Neural progenitor cell (in vitro differentiated cells): ENCODE measurements around the gene CYP4V2. TPM values are rescaled to one million over a fixed set of nuclear protein-coding genes. Genes with fewer than 3 reads are reported as not detected.

ENCODE experiments used
- DNase-seq: peaks from one replicate; pipeline ENCODE4 v3.0.0-alpha.2; 2016; ENCODE audit warnings: low spot score
- H2AFZ ChIP-seq: fragments of 200-600 bp; sonication (generic); replicated peaks from 2 replicates; pipeline ENCODE4 v1.6.1; 2016; ENCODE audit warnings: antibody characterized with exemption
- H3F3A ChIP-seq: fragments of 200-600 bp; sonication (generic); 2 replicates; pipeline ENCODE4 v1.6.1; 2016; ENCODE audit warnings: antibody characterized with exemption, low read depth
- H3K27ac ChIP-seq: fragments of 200-600 bp; sonication (generic); 2 replicates; pipeline ENCODE4 v1.5.1; 2016; ENCODE audit warnings: mild to moderate bottlenecking
- H3K27me3 ChIP-seq: fragments of 200-600 bp; sonication (generic); 2 replicates; pipeline ENCODE4 v1.6.1; 2016; ENCODE audit warnings: mild to moderate bottlenecking, moderate library complexity
- H3K36me3 ChIP-seq: fragments of 200-600 bp; sonication (generic); 2 replicates; pipeline ENCODE4 v1.5.1; 2016
- H3K4me1 ChIP-seq: fragments of 200-600 bp; sonication (generic); 2 replicates; pipeline ENCODE4 v1.6.1; 2016; ENCODE audit warnings: mixed run types
- H3K4me2 ChIP-seq: fragments of 200-600 bp; sonication (generic); 2 replicates; pipeline ENCODE4 v1.6.1; 2016
- H3K4me3 ChIP-seq: fragments of 200-600 bp; sonication (generic); 2 replicates; pipeline ENCODE4 v1.5.1; 2016
- H3K79me2 ChIP-seq: fragments of 200-600 bp; sonication (generic); 2 replicates; pipeline ENCODE4 v1.6.1; 2016; ENCODE audit warnings: low read depth
- H3K9ac ChIP-seq: fragments of 200-600 bp; sonication (generic); 2 replicates; pipeline ENCODE4 v1.6.1; 2016
- H3K9me3 ChIP-seq: fragments of 200-600 bp; sonication (generic); 2 replicates; pipeline ENCODE4 v1.5.1; 2016; ENCODE audit warnings: low read depth
- H4K20me1 ChIP-seq: fragments of 200-600 bp; sonication (generic); 2 replicates; pipeline ENCODE4 v1.6.1; 2016; ENCODE audit warnings: low read depth
- H3K27ac Mint-ChIP-seq: 3 replicates; pipeline ENCODE4 v1.8.0; 2021; ENCODE audit warnings: mixed read lengths
- H3K27me3 Mint-ChIP-seq: 2 replicates; pipeline ENCODE4 v1.8.0; 2022; ENCODE audit warnings: low read depth, mild to moderate bottlenecking, inconsistent platforms, moderate library complexity, mixed read lengths; ENCODE audit not compliant: insufficient read depth
- H3K36me3 Mint-ChIP-seq: 3 replicates; pipeline ENCODE4 v1.8.0; 2021; ENCODE audit warnings: mixed read lengths
- H3K4me1 Mint-ChIP-seq: 3 replicates; pipeline ENCODE4 v1.8.0; 2021; ENCODE audit warnings: mixed read lengths
- H3K4me3 Mint-ChIP-seq: 3 replicates; pipeline ENCODE4 v1.8.0; 2021; ENCODE audit warnings: mild to moderate bottlenecking, moderate library complexity, mixed read lengths
- H3K9me3 Mint-ChIP-seq: 3 replicates; pipeline ENCODE4 v1.8.0; 2020; ENCODE audit warnings: mixed read lengths
- EZH2 ChIP-seq: fragments of 200-600 bp; sonication (generic); IDR thresholded peaks from 2 replicates; pipeline ENCODE4 v1.6.1; 2017; ENCODE audit warnings: antibody characterized with exemption, mild to moderate bottlenecking, moderate library complexity
- EZH2phosphoT487 ChIP-seq: fragments of 200-600 bp; sonication (generic); IDR thresholded peaks from 2 replicates; pipeline ENCODE4 v1.6.1; 2017; ENCODE audit warnings: antibody characterized with exemption
- total RNA-seq: library from RNA; depleted of rRNA; stranded (reverse); fragments of >200 nt; gene quantifications from 2 replicates; pipeline ENCODE4 v1.2.3, GENCODE V29; 2015; ENCODE audit warnings: low replicate concordance
- TF ChIP-seq, protein P1 (sequence below): fragments of 200-600 bp; sonication (generic); IDR thresholded peaks from 2 replicates; pipeline ENCODE4 v1.5.1; 2017; ENCODE audit warnings: antibody characterized with exemption, mild to moderate bottlenecking

The CYP4V2 gene
- total RNA-seq, 1 donor from 2014 or later, result 0.37 TPM

GRCh38 chr4:186196063-186196462 is 4.7 kb downstream of the CYP4V2 start:
- Histone ChIP-seq H3K4me2 (no peak overlapping the region), H3K27me3 (no peaks in the 10 kb centered on the region), H3K79me2 (no peaks in the 10 kb centered on the region), H3K4me3 (no peak overlapping the region), H3F3A (peaks cover 20% of the 10 kb centered on the region), H3K4me1 (peaks cover 9% of the 10 kb centered on the region), H3K36me3 (no peaks in the 10 kb centered on the region), H3K9ac (no peak overlapping the region), H3K9me3 (no peaks in the 10 kb centered on the region), H2AFZ (no peak overlapping the region), H3K27ac (no peak overlapping the region), H4K20me1 (no peaks in the 10 kb centered on the region)
- no peak for TF ChIP-seq EZH2
- TF ChIP-seq, protein P1, sequence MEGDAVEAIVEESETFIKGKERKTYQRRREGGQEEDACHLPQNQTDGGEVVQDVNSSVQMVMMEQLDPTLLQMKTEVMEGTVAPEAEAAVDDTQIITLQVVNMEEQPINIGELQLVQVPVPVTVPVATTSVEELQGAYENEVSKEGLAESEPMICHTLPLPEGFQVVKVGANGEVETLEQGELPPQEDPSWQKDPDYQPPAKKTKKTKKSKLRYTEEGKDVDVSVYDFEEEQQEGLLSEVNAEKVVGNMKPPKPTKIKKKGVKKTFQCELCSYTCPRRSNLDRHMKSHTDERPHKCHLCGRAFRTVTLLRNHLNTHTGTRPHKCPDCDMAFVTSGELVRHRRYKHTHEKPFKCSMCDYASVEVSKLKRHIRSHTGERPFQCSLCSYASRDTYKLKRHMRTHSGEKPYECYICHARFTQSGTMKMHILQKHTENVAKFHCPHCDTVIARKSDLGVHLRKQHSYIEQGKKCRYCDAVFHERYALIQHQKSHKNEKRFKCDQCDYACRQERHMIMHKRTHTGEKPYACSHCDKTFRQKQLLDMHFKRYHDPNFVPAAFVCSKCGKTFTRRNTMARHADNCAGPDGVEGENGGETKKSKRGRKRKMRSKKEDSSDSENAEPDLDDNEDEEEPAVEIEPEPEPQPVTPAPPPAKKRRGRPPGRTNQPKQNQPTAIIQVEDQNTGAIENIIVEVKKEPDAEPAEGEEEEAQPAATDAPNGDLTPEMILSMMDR, result no peak
- TF ChIP-seq EZH2phosphoT487, result no peak
- H3K27me3 Mint-ChIP-seq, result peaks cover 9% of the 10 kb centered on the region
- no peak overlapping the region for H3K27ac Mint-ChIP-seq
- DNase-seq, result no peak
- no peak overlapping the region for H3K4me3 Mint-ChIP-seq
- no peaks in the 10 kb centered on the region for H3K9me3 Mint-ChIP-seq
- peaks cover 13% of the 10 kb centered on the region for H3K4me1 Mint-ChIP-seq
- H3K36me3 Mint-ChIP-seq, result peaks cover 16% of the 10 kb centered on the region

DNA sequence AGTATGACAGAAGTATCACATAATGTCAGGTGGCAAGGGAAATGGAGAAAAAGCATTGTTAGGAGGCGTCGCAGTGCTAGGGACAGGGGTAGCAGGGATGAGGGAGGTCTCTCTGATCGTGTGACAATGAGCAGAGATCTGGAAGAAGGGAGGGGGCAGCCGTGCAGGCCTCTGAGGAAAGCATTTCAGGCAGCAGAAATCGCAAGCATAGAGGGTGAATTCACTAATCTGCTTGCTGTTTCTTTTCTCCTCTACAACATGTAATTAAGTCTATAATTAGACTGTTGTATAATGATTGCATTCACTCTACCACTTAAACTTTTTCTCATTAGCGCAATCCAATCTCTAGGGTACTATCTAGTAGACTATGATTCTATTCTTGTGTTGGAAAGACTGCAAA is 9.1 kb downstream of the CYP4V2 start:
- H3K36me3 ChIP-seq, result no peaks in the 10 kb centered on the region
- Mint-ChIP-seq H3K9me3 (no peaks in the 10 kb centered on the region), H3K27ac (no peak overlapping the region), H3K4me3 (no peak overlapping the region), H3K4me1 (peaks cover 5% of the 10 kb centered on the region), H3K27me3 (no peaks in the 10 kb centered on the region), H3K36me3 (peaks cover 14% of the 10 kb centered on the region)
- H4K20me1 ChIP-seq, result no peaks in the 10 kb centered on the region
- H3K9ac ChIP-seq, result no peak overlapping the region
- no peak overlapping the region for H2AFZ ChIP-seq
- no peaks in the 10 kb centered on the region for H3K9me3 ChIP-seq
- H3K4me2 ChIP-seq, result no peak overlapping the region
- peak; percentile 39 for DNase-seq
- no peak overlapping the region for H3K4me3 ChIP-seq
- no peaks in the 10 kb centered on the region for H3K79me2 ChIP-seq
- H3K27ac ChIP-seq, result no peak overlapping the region
- H3K27me3 ChIP-seq, result no peaks in the 10 kb centered on the region
- peaks cover 12% of the 10 kb centered on the region for H3F3A ChIP-seq
- H3K4me1 ChIP-seq, result no peaks in the 10 kb centered on the region
- TF ChIP-seq, protein P1, result no peak
- no peak for TF ChIP-seq EZH2
- no peak for TF ChIP-seq EZH2phosphoT487

- no peak for TF ChIP-seq EZH2phosphoT487
- TF ChIP-seq EZH2, result no peak
- TF ChIP-seq, protein P1, result no peak
- Histone ChIP-seq H3F3A (peaks cover 12% of the 10 kb centered on the region), H3K36me3 (no peaks in the 10 kb centered on the region), H4K20me1 (no peaks in the 10 kb centered on the region), H3K9ac (no peak overlapping the region), H3K4me3 (no peak overlapping the region), H2AFZ (no peak overlapping the region), H3K79me2 (no peaks in the 10 kb centered on the region), H3K4me1 (no peaks in the 10 kb centered on the region), H3K4me2 (no peak overlapping the region), H3K27me3 (no peaks in the 10 kb centered on the region), H3K27ac (no peak overlapping the region), H3K9me3 (no peaks in the 10 kb centered on the region)
- Mint-ChIP-seq H3K27ac (no peak overlapping the region), H3K4me1 (peaks cover 5% of the 10 kb centered on the region), H3K4me3 (no peak overlapping the region), H3K36me3 (peaks cover 9% of the 10 kb centered on the region), H3K27me3 (no peaks in the 10 kb centered on the region), H3K9me3 (no peaks in the 10 kb centered on the region)
- DNase-seq, result no peak
Measured at GRCh38 chr4:186201010-186201409, 9.6 kb downstream of the CYP4V2 start.
